HG03442 (cell line): ENCODE measurements around the gene SLC6A13.
"Not testable (repeated sequence)": the region's sequence is repeated elsewhere in the genome, so short reads cannot be mapped to it uniquely, and the experiment has no call there.

Source experiments
- ATAC-seq: cut with Tn5 transposase; IDR thresholded peaks from one replicate; pipeline ENCODE4 v1.9.1; 2021; ENCODE audit warnings: mild to moderate bottlenecking, moderate library complexity; ENCODE audit not compliant: unreplicated experiment

The SLC6A13 gene

GRCh38 chr12:262817-263216 is at the start of gene SLC6A13:
Gene SLC6A13, minus strand, starts transcription at chr12:262836. Its CDS starts 2,784 bp downstream, at chr12:260052.
- no peak for ATAC-seq

GRCh38 chr12:308511-308910 is 45.9 kb upstream of the SLC6A13 start:
- ATAC-seq, result no peak

- no peak for ATAC-seq
These were observed 44.8 kb upstream of the SLC6A13 start for GRCh38 chr12:307406-307805.

- no peak for ATAC-seq
These were observed 42.2 kb upstream of the SLC6A13 start for GRCh38 chr12:304805-305204.

GRCh38 chr12:302766-303165 is 40.1 kb upstream of the SLC6A13 start:
- not testable (repeated sequence) for ATAC-seq

- ATAC-seq, result not testable (repeated sequence)
These were observed 37.5 kb upstream of the SLC6A13 start for GRCh38 chr12:300166-300565.

- not testable (repeated sequence) for ATAC-seq
These were observed 36.9 kb upstream of the SLC6A13 start for GRCh38 chr12:299511-299910.

GRCh38 chr12:298059-298458 is 35.4 kb upstream of the SLC6A13 start:
- not testable (repeated sequence) for ATAC-seq

- no peak for ATAC-seq
These were observed 32.5 kb upstream of the SLC6A13 start for GRCh38 chr12:295132-295531.

- no peak for ATAC-seq
These were observed 30.6 kb upstream of the SLC6A13 start for GRCh38 chr12:293199-293598.

- no peak for ATAC-seq
These were observed 29.6 kb upstream of the SLC6A13 start for GRCh38 chr12:292186-292585.

GRCh38 chr12:291153-291723 is 28.6 kb upstream of the SLC6A13 start:
- ATAC-seq, result no peak

- ATAC-seq, result no peak
These were observed 26.1 kb upstream of the SLC6A13 start for GRCh38 chr12:288687-289086.

GRCh38 chr12:286531-287300 is 24.1 kb upstream of the SLC6A13 start:
- ATAC-seq, result no peak

GRCh38 chr12:278046-278445 is 15.4 kb upstream of the SLC6A13 start:
- ATAC-seq, result no peak

- no peak for ATAC-seq
These were observed 13.2 kb upstream of the SLC6A13 start for GRCh38 chr12:275812-276211.

GRCh38 chr12:273382-273781 is 10.7 kb upstream of the SLC6A13 start:
- ATAC-seq, result no peak

- no peak for ATAC-seq
These were observed 10.3 kb upstream of the SLC6A13 start for GRCh38 chr12:272942-273341.

- no peak for ATAC-seq
These were observed 8.5 kb upstream of the SLC6A13 start for GRCh38 chr12:271161-271560.

GRCh38 chr12:269191-269590 is 6.6 kb upstream of the SLC6A13 start:
- no peak for ATAC-seq

- ATAC-seq, result no peak
These were observed 5.8 kb upstream of the SLC6A13 start for GRCh38 chr12:268483-268840.

GRCh38 chr12:267581-268482 is 5.2 kb upstream of the SLC6A13 start:
- no peak for ATAC-seq
